Liver (tissue), 3 donors: ENCODE data around the gene GRK5.

Experiments
- CTCF ChIP-seq: fragments of 150-350 bp; IDR thresholded peaks from 2 replicates; pipeline ENCODE4 v1.5.1; 2017; ENCODE audit warnings: improper control_type of control experiment, low read depth, low read length; ENCODE audit not compliant: missing input control
- FOXA1 ChIP-seq: IDR thresholded peaks from 2 replicates; pipeline ENCODE4 v1.6.1; 2016; ENCODE audit warnings: antibody characterized with exemption
- GABPA ChIP-seq, 2 donors: IDR thresholded peaks in 1 of 2; conservative IDR thresholded peaks in 1 of 2; 2 replicates each; pipeline ENCODE4 v1.6.1; 2016; ENCODE audit warnings: antibody characterized with exemption in 2 of 2, mild to moderate bottlenecking in 1 of 2, moderate library complexity in 1 of 2
- JUND ChIP-seq, 2 donors: IDR thresholded peaks; 2 replicates each; pipeline ENCODE4 v1.6.1; 2016; ENCODE audit warnings: antibody characterized with exemption in 2 of 2
- TAF1 ChIP-seq: conservative IDR thresholded peaks from 2 replicates; pipeline ENCODE4 v1.6.1; 2016; ENCODE audit warnings: antibody characterized with exemption, mild to moderate bottlenecking
- YY1 ChIP-seq: IDR thresholded peaks from 2 replicates; pipeline ENCODE4 v1.6.1; 2016; ENCODE audit warnings: antibody characterized with exemption, mild to moderate bottlenecking
- ZBTB33 ChIP-seq: IDR thresholded peaks from 2 replicates; pipeline ENCODE4 v1.6.1; 2016; ENCODE audit warnings: antibody characterized with exemption
- donor health status: healthy.
- donor health status: healthy.

GRCh38 chr10:119360181-119360921 lies 153.0 kb downstream of the GRK5 start:
- TF ChIP-seq CTCF, result no peak
- no peak for TF ChIP-seq ZBTB33
- TF ChIP-seq YY1, result no peak
- no peak for TF ChIP-seq GABPA (IDR thresholded peaks at IDR 0.05 in 1 of 2, conservative IDR thresholded peaks at IDR 0.05 in 1 of 2)
- no peak for TF ChIP-seq JUND (IDR thresholded peaks at IDR 0.05)
- no peak for TF ChIP-seq TAF1
- no peak for TF ChIP-seq FOXA1
